GM19240 (cell line): Measurements from ENCODE around the gene ATG4A.

Experiments used
- DNase-seq: peaks from one replicate; pipeline ENCODE4 v3.0.0; 2011; ENCODE audit warnings: low spot score; ENCODE audit not compliant: insufficient read length

Gene ATG4A

GRCh38 chrX:108091264-108091877, at the start of gene ATG4A, which contains the start of gene PSMD10:
ATG4A (plus strand) TSS chrX:108091778; CDS start chrX:108091827, 49 bp downstream.
PSMD10 (minus strand) TSS chrX:108091542; CDS start chrX:108091520, 22 bp downstream.
- DNase-seq, result peak; percentile 17

- DNase-seq, result no peak
Observed at GRCh38 chrX:108044554-108045256, 46.9 kb upstream of the ATG4A start, which contains the start of gene VSIG1. VSIG1 (plus strand) TSS chrX:108045065; CDS start chrX:108045131, 66 bp downstream.

GRCh38 chrX:108049649-108050048, 41.9 kb upstream of the ATG4A start:
- no peak for DNase-seq

DNA sequence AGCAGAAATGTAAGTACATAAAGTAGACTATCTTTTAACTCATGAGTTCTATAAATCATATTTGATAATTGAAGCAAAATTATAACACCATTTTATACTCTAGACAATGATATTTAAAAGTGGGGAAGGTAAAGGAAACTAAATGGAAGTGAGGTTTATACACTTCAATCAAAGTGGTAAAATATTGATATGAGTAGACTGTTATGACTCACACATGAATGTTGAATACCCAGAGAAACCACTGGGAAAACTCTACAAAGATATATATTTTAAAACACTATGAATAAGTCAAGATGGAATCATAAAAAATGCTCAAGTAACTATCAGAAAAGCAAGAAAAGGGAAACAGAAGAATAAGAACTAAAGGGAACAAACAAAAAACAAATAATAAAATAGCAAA, 38.4 kb upstream of the ATG4A start:
- no peak for DNase-seq

DNA sequence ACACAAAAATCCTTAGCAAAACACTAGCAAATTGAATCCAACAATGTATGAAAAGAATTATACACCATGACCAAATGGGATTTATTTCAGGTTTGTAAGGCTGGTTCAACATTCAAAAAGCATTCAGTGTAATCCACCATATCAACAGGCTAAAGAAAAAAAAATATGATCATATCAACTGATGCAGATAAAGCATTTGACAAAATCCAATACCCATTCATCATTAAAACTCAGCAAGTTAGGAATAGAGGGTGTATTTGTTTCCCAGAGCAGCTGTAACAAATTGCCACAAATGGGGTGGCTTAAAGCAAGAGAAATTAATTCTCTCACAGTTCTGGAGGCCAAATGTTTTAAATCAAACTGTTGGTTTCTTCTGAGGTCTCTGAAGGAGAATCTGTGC, 36.0 kb upstream of the ATG4A start:
- DNase-seq, result no peak

DNA sequence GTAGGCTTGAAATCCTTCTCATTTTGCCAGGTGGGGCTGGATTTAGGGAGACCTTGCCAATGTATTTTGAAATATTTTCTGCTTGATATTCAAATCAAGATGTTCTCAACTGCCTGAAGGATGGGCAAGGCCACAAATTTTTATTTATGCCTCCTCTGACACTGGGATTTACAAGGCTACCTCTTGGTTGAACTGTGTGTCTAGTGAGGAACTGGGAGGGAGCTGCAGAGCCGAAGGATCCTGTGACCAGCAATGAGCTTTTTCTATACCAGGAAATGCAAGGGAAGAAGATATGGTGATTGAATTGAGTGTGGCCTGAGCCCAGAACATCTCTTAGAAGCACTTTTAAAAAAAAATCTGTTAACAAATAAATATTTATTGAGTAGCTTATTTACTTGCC, 31.8 kb upstream of the ATG4A start:
- DNase-seq, result no peak

DNA sequence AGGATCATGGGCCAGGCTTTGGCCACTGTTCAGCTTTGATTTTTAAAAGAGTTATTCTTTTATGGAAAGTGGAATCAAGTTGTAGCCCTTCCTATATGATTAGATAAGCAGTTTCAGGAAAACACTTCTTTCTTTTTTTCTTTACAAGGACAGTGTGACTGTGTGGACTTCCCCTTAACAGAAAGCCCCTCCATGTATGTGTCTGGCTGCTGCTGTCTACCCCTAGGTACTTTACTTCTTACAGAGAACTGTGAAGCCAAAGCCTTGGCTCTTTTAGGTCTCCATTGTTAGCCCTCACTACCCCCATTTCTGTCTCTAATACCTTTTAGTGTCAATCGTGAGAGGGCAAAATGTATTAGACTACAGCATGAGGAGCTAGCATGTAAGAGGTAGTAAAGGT, 27.6 kb upstream of the ATG4A start:
- DNase-seq, result no peak

GRCh38 chrX:108064613-108065012, 27.0 kb upstream of the ATG4A start:
- DNase-seq, result no peak

GRCh38 chrX:108068121-108068520, 23.5 kb upstream of the ATG4A start:
- DNase-seq, result no peak

DNA sequence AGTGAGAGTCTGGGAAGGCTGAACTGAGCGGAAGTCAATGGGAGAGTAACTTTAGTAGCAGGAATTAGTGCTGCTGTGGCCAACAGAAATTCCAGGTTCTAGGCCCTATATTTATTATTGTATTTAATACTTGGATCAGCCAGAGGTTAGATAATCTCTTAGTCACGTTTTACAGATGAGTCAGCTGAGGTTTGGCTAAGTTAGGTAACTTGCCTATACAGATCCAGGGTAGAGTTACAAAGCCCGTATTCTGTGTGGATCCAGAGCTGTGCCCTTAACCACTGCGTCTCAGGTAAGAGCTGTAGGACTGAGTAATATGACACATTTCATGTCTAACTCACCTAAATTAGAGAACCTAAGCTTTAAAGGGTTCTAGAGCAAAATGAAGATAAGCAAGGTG, 20.7 kb upstream of the ATG4A start:
- DNase-seq, result no peak

DNA sequence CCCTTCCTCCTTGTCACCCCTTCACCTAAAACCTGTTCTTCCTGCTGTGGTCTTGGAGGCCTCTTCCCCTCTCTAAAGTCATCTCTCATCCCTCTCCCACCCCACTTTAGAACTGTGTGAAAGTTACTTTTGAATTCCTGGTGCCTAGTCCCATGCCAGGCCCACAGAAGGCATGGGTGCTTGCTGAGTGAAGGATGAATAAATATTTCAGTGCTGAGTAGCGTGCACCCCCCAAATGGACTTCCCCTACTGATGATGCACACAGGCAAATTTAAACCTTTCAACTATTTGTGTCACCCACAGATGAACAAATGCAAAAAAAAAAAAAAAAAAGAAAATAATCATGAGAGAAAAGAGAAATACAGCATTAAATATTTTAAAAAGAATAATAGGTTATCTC, 20.0 kb upstream of the ATG4A start:
- DNase-seq, result no peak

GRCh38 chrX:108072746-108073145, 18.8 kb upstream of the ATG4A start:
- DNase-seq, result no peak

GRCh38 chrX:108081110-108081509, 10.5 kb upstream of the ATG4A start:
- DNase-seq, result no peak

GRCh38 chrX:108087792-108088191, 3.8 kb upstream of the ATG4A start:
- DNase-seq, result no peak

DNA sequence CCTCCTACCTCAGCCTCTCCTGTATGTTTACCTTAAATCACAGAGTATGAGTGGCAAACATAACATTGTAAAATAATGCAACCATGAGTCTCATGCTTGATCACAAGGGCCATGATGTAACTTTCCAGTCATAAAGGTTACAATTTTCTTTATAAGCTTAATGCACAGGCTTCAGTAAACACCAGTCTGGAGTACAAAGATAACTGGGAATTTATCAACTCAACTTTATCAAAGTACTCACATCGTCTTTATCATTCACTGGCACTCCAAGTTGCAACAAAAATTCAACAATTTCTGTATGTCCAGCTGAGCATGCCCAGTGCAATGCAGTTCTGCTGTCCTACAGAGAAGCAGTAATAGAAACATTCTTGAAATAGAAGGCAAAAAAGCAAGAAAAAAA, 3.1 kb upstream of the ATG4A start:
- no peak for DNase-seq

DNA sequence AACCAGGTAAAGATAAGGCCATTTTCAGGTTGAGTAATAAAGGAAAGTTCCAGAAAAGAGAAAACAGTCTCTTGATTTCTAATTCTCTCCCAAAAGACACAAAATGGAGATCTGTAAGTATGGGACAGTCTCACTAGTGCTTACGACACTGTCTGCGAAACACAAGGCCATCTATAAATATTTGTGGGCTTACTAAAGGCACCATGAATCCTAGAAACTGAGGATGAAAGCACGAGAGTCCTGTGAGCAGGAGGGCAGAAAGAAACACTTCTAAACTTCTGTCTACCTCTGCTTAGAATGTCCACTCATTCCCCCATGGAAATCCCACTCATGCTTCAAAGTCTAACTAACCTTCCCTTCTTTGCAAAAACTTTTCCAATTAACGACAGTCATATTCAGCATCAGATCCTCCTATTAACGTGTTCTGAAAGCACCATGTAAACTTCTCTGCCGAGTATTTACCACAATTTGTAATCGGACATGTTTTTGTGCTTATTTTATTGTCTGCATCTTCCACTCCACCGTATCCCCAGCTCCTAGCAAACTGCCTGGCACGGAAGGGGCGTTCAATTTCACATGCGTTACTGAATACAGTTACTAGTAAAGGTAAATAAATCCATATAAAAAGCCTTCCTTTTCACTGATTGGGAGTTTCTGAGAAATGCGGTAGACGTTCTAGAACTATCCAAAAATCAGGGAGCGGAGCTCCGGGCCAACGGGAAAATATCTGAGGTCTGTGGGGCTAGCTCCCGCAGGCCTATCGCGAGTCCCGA, 901 bp upstream of the ATG4A start:
- DNase-seq, result no peak

DNA sequence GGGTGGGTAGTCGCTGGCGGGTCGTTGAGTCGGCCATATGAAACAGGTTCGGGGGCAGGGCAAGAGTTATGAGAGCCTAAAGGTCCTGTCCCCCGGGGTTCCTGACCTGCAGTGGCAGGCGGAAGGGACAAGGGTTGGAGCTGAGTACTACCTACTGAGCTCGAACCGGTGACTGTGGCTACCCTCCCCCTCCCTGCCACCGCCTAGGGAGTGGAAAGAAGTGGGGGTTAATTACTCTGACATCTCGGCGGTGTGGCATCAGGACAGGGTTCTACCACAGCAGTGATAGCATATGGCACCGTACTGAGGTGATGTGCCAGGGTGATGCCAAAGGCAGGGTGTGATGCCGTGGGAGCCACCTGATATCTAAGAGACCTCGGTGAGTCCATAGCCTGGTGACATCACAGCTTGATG, 307 bp downstream of the ATG4A start:
- no peak for DNase-seq

DNA sequence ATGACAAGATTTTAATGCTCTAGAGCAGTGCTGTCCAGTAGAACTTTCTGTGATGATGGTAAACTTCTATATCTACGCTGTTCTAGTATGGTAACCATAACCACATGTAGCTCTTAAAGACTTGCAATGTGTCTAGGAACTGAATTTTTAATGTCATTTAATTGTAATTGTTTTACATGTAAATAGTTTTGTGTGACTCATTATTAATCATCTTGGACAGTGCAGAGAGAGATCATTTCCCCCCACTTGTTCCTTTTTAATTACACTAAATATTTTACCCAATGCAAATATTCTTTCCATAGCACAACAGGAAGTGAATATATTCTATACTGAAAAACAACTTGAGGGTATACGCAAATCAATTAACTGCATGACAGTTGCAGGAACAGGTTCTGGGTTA, 5.8 kb downstream of the ATG4A start:
- no peak for DNase-seq

DNA sequence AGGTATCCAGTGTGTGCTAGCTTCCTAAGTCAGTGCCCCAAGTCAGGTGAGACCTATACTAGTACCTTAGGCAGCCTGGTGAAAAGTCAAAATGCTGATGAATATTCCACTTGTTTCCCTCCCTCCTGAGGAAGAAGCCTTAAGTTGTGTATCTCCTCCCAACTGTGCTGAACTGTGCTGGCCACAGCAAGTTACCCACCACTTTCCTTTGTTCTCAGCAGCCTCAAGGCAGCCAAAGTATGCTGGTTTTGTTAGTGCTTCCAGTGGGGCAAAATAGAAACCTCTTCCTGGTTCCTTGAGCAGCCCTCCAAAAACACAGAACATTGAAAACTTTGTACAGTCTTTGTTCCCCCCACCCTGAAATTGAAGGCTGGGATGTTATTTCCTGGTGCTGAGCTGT, 13.9 kb downstream of the ATG4A start:
- no peak for DNase-seq

GRCh38 chrX:108114541-108114940, 23.0 kb downstream of the ATG4A start:
- no peak for DNase-seq

DNA sequence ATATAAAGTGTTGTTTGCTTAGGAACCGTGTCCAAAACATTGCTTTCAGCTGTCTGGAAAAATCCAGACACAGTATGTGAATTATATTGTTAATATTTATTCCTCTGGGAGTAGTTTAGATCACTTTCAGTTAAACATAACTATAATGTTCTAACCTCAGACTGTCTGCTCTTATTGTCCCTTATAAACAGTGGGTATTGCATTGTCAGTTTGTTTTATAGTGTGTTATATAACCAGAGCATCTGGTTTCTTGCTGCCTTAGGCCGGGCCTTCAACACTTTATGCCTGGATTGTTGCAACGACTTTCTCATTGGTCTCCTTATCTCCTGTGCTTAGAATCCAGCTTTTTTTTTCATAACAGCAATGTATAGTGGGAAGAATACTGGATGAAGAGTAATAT, 26.4 kb downstream of the ATG4A start:
- no peak for DNase-seq

- DNase-seq, result no peak
Observed at GRCh38 chrX:108121291-108121690, 29.7 kb downstream of the ATG4A start.
